HepG2 (cell line): ENCODE measurements around the gene PRDX5. TPM values are rescaled to one million over a fixed set of nuclear protein-coding genes. Genes with fewer than 3 reads are reported as not detected.

Source experiments
- ATF6 ChIP-seq: sonication (generic); formaldehyde crosslinking; conservative IDR thresholded peaks from 2 replicates; pipeline ENCODE4 v1.4.0; 2020; ENCODE audit warnings: missing genetic modification reagents
- ATRX ChIP-seq: sonication (generic); formaldehyde crosslinking; IDR thresholded peaks from 2 replicates; pipeline ENCODE4 v1.4.0; 2020; ENCODE audit warnings: missing genetic modification reagents, borderline replicate concordance
- CHD4 ChIP-seq: fragments of 200-600 bp; sonication (generic); IDR thresholded peaks from 2 replicates; pipeline ENCODE4 v1.7.0; 2017; ENCODE audit warnings: mild to moderate bottlenecking, low read length, borderline replicate concordance
- ETV5 ChIP-seq: IDR thresholded peaks from 2 replicates; pipeline ENCODE4 v1.6.1; 2018; ENCODE audit warnings: missing biosample characterization, missing genetic modification reagents, inconsistent platforms, borderline replicate concordance
- HMG20A ChIP-seq: IDR thresholded peaks from 2 replicates; pipeline ENCODE4 v1.6.1; 2016; ENCODE audit warnings: borderline replicate concordance
- KDM2A ChIP-seq: sonication (generic); formaldehyde crosslinking; IDR thresholded peaks from 2 replicates; pipeline ENCODE4 v1.4.0; 2020; ENCODE audit warnings: low read depth, missing genetic modification reagents, borderline replicate concordance
- MED1 ChIP-seq: sonication (generic); formaldehyde crosslinking; IDR thresholded peaks from 2 replicates; pipeline ENCODE4 v1.4.0; 2020; ENCODE audit warnings: missing genetic modification reagents
- NRL ChIP-seq: sonication (generic); formaldehyde crosslinking; IDR thresholded peaks from 2 replicates; pipeline ENCODE4 v1.5.0; 2020; ENCODE audit warnings: missing genetic modification reagents, mild to moderate bottlenecking, moderate library complexity, borderline replicate concordance
- SAFB2 ChIP-seq: sonication (generic); formaldehyde crosslinking; IDR thresholded peaks from 2 replicates; pipeline ENCODE4 v1.5.1; 2020; ENCODE audit warnings: missing genetic modification reagents, low read depth, mild to moderate bottlenecking, borderline replicate concordance
- SKI ChIP-seq: fragments of 450-650 bp; IDR thresholded peaks from one replicate; pipeline ENCODE4 v1.6.1; 2018; ENCODE audit warnings: mild to moderate bottlenecking; ENCODE audit not compliant: partially characterized antibody
- TFAP4 ChIP-seq: sonication (generic); IDR thresholded peaks from 2 replicates; pipeline ENCODE4 v1.6.1; 2016; ENCODE audit warnings: low read depth, borderline replicate concordance
- THAP8 ChIP-seq: sonication (generic); formaldehyde crosslinking; IDR thresholded peaks from 2 replicates; pipeline ENCODE4 v1.5.1; 2020; ENCODE audit warnings: missing genetic modification reagents, mild to moderate bottlenecking, borderline replicate concordance
- ZBTB10 ChIP-seq: sonication (generic); formaldehyde crosslinking; IDR thresholded peaks from 2 replicates; pipeline ENCODE4 v1.4.0; 2020; ENCODE audit warnings: missing genetic modification reagents, borderline replicate concordance
- ZNF18 ChIP-seq: sonication (generic); formaldehyde crosslinking; IDR thresholded peaks from 2 replicates; pipeline ENCODE4 v1.8.0; 2022; ENCODE audit warnings: mild to moderate bottlenecking, missing genetic modification reagents; ENCODE audit not compliant: insufficient replicate concordance
- ZNF232 ChIP-seq: sonication (generic); formaldehyde crosslinking; IDR thresholded peaks from 2 replicates; pipeline ENCODE4 v1.4.0; 2020; ENCODE audit warnings: missing genetic modification reagents, borderline replicate concordance
- ZNF556 ChIP-seq: sonication (generic); formaldehyde crosslinking; IDR thresholded peaks from 2 replicates; pipeline ENCODE4 v1.4.0; 2020; ENCODE audit warnings: mild to moderate bottlenecking, missing genetic modification reagents, borderline replicate concordance
- polyA plus RNA-seq, 8 experiments: library from polyadenylated mRNA; depleted of rRNA in 3 of 8; stranded (reverse) in 7 of 8; unstranded in 1 of 8; fragments of >200 nt; fragmentation: Illumina TruSeq in 4 of 8; extraction: Trizol in 4 of 8; gene quantifications; 2 replicates each; pipeline versions ENCODE4 v1.2.1 to v1.2.3, GENCODE V29; 2011 to 2016; ENCODE audit warnings: low read depth in 4 of 8, missing spikeins in 1 of 8, mixed read lengths in 1 of 8; ENCODE audit not compliant: insufficient read depth in 1 of 8
- total RNA-seq, 5 experiments: library from RNA; depleted of rRNA; stranded (reverse); fragments of >200 nt; fragmentation: Illumina TruSeq; extraction: Trizol; gene quantifications; 2 replicates each; pipeline ENCODE4 v1.2.3, GENCODE V29; 2016; ENCODE audit warnings: low read depth in 1 of 5

Gene PRDX5
- total and polyA plus RNA-seq, 2 of the 13 experiments (the other 11 are each of a cell fraction or from before 2014, with no cell fraction given) = 215 to 311 TPM

- TF ChIP-seq ATF6 (CRISPR knock-in tag) (no peak), ETV5 (CRISPR knock-in tag) (0 out of 2 replicates have a peak, but pooled peaks have one; percentile 13), KDM2A (no peak; the same call in 1 of the 2 replicates), ZBTB10 (CRISPR knock-in tag) (peak; percentile 34; the same call in 1 of the 2 replicates), HMG20A (CRISPR knock-in tag) (no peak), SKI (peak; percentile 21), ATRX (no peak), SAFB2 (CRISPR knock-in tag) (no peak), CHD4 (no peak), ZNF18 (CRISPR knock-in tag) (no peak), TFAP4 (peak; percentile 61; the same call in 1 of the 2 replicates), ZNF232 (CRISPR knock-in tag) (0 out of 2 replicates have a peak, but pooled peaks have one; percentile 43), THAP8 (CRISPR knock-in tag) (no peak), ZNF556 (CRISPR knock-in tag) (peak; percentile 70), MED1 (CRISPR knock-in tag) (peak; percentile 62), NRL (peak; percentile 24; the same call in 1 of the 2 replicates)
Observed at GRCh38 chr11:64306876-64307622, 10.9 kb upstream of the PRDX5 start (continued).
